Bronchial epithelial cell (primary cell): ENCODE data around the gene SENP1. TPM values are rescaled to one million over a fixed set of nuclear protein-coding genes. Genes with fewer than 3 reads are reported as not detected.

Experiments
- DNase-seq: peaks from one replicate; pipeline ENCODE4 v3.0.0-alpha.2; 2010; ENCODE audit warnings: low read depth
- FAIRE-seq: peaks from 2 replicates; lab custom pipeline; 2011; peaks lifted over from hg19 to GRCh38; lab: Jason Lieb, UNC
- H3K27me3 ChIP-seq: 2 replicates; pipeline ENCODE4 v1.5.1; 2011; ENCODE audit warnings: low read length; ENCODE audit not compliant: control insufficient read depth, insufficient read depth
- H3K36me3 ChIP-seq: 2 replicates; pipeline ENCODE4 v1.5.1; 2011; ENCODE audit warnings: low read length; ENCODE audit not compliant: control insufficient read depth, insufficient read depth
- H3K4me3 ChIP-seq: 2 replicates; pipeline ENCODE4 v1.5.1; 2011; ENCODE audit warnings: mild to moderate bottlenecking, low read depth, low read length, control low read depth
- total RNA-seq: library from RNA; depleted of rRNA; stranded (reverse); fragments of >200 nt; gene quantifications from 2 replicates; pipeline ENCODE4 v1.2.1, GENCODE V29; 2014
- TF ChIP-seq, protein P1 (sequence below): IDR thresholded peaks from 2 replicates; pipeline ENCODE4 v1.5.1; 2011; ENCODE audit warnings: mild to moderate bottlenecking, moderate library complexity, low read length, control low read depth, inconsistent platforms; ENCODE audit not compliant: insufficient read depth, severe bottlenecking

SENP1 gene
- total RNA-seq, 1 donor from 2014 or later: 10.8 TPM

- DNase-seq (no peak), FAIRE-seq (no peak)
- peaks cover 2% of the 10 kb centered on the region for H3K36me3 ChIP-seq
- H3K4me3 ChIP-seq: no peak overlapping the region
- H3K27me3 ChIP-seq: no peaks in the 10 kb centered on the region
- TF ChIP-seq, protein P1, sequence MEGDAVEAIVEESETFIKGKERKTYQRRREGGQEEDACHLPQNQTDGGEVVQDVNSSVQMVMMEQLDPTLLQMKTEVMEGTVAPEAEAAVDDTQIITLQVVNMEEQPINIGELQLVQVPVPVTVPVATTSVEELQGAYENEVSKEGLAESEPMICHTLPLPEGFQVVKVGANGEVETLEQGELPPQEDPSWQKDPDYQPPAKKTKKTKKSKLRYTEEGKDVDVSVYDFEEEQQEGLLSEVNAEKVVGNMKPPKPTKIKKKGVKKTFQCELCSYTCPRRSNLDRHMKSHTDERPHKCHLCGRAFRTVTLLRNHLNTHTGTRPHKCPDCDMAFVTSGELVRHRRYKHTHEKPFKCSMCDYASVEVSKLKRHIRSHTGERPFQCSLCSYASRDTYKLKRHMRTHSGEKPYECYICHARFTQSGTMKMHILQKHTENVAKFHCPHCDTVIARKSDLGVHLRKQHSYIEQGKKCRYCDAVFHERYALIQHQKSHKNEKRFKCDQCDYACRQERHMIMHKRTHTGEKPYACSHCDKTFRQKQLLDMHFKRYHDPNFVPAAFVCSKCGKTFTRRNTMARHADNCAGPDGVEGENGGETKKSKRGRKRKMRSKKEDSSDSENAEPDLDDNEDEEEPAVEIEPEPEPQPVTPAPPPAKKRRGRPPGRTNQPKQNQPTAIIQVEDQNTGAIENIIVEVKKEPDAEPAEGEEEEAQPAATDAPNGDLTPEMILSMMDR: no peak
Observed at GRCh38 chr12:48053122-48053521, 52.8 kb downstream of the SENP1 start.

DNA sequence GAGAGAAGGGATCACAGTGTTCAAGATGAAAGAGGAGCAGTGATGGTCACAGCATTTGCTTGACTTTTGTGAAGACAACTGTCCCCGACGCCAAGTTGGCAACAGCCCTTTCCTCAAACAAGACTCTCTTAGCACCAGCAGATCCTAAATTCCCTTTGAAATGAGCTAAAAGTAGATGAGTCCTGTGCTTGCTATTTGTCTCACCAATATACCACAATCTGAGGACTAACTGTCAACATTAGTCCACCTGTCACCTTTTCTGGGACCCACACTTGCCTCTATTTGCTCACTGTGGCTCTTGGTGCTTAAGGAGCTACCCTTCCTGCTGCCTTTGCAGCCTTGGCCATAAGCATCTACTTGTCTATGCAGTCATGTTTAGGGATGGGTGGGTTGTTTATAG lies 54.2 kb downstream of the SENP1 start:
- no peaks in the 10 kb centered on the region for H3K27me3 ChIP-seq
- FAIRE-seq (no peak), DNase-seq (no peak)

GRCh38 chr12:48050174-48050573 lies 55.7 kb downstream of the SENP1 start:
- no peak for DNase-seq
- H3K4me3 ChIP-seq: no peak overlapping the region
- peaks cover under 1% of the 10 kb centered on the region for H3K36me3 ChIP-seq
- TF ChIP-seq, protein P1: no peak
- no peaks in the 10 kb centered on the region for H3K27me3 ChIP-seq
- no peak for FAIRE-seq

More for the DNA sequence above, 54.2 kb downstream of the SENP1 start:
- Histone ChIP-seq H3K4me3 (no peak overlapping the region), H3K36me3 (peaks cover 2% of the 10 kb centered on the region)
- TF ChIP-seq, protein P1: no peak

GRCh38 chr12:48045965-48046518 lies 59.8 kb downstream of the SENP1 start:
- Histone ChIP-seq H3K36me3 (peaks cover 4% of the 10 kb centered on the region), H3K4me3 (no peak overlapping the region), H3K27me3 (no peaks in the 10 kb centered on the region)
- DNase-seq: peak; percentile 43
- no peak for FAIRE-seq
- TF ChIP-seq, protein P1: no peak

- Histone ChIP-seq H3K4me3 (no peak overlapping the region), H3K27me3 (no peaks in the 10 kb centered on the region), H3K36me3 (peaks cover 4% of the 10 kb centered on the region)
- DNase-seq (no peak), FAIRE-seq (peak; percentile 23)
- TF ChIP-seq, protein P1: no peak
Observed at GRCh38 chr12:48045061-48045846, 60.6 kb downstream of the SENP1 start.

GRCh38 chr12:48044396-48044795 lies 61.5 kb downstream of the SENP1 start:
- Histone ChIP-seq H3K4me3 (no peak overlapping the region), H3K36me3 (peaks cover 4% of the 10 kb centered on the region), H3K27me3 (no peaks in the 10 kb centered on the region)
- no peak for FAIRE-seq
- TF ChIP-seq, protein P1: no peak
- DNase-seq: no peak
